ENCODE measurements around the gene CASZ1.

DNA sequence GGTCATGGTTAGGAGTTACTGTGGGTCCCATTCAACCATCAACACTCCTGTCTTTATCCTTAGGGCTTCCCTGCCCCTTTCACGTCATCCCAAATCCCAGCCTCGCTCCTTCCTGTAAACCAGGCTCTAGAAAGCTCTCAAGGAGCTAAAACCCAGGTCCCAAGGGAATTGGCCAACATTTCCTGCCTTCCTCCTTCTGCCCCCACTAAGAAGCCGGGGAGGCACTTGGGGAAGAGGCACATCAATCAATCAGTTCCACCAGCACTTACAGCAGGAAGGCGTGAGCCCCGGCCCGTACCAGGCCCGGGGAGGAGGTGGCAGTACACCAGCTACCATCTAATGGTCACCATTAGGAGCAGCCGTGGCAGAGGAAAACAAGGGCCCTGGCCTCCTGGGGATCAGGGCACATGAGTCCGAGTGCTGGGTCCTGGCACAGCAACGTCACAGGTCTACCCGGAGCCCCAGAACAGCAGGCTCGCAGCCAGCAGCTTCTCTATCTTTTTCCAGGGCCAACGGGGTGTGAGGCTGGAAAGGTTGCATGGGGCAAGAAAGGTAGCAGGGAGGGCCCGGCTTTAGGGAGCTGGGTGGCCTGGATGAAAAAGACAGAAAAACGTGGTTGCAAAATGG lies 108.6 kb downstream of the CASZ1 start:
- TF ChIP-seq EZH2 (IDR thresholded peaks at IDR 0.05; ENCODE audit: insufficient read depth, low read length): no peak
- TF ChIP-seq, protein P1, sequence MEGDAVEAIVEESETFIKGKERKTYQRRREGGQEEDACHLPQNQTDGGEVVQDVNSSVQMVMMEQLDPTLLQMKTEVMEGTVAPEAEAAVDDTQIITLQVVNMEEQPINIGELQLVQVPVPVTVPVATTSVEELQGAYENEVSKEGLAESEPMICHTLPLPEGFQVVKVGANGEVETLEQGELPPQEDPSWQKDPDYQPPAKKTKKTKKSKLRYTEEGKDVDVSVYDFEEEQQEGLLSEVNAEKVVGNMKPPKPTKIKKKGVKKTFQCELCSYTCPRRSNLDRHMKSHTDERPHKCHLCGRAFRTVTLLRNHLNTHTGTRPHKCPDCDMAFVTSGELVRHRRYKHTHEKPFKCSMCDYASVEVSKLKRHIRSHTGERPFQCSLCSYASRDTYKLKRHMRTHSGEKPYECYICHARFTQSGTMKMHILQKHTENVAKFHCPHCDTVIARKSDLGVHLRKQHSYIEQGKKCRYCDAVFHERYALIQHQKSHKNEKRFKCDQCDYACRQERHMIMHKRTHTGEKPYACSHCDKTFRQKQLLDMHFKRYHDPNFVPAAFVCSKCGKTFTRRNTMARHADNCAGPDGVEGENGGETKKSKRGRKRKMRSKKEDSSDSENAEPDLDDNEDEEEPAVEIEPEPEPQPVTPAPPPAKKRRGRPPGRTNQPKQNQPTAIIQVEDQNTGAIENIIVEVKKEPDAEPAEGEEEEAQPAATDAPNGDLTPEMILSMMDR (IDR thresholded peaks at IDR 0.05; ENCODE audit: insufficient read depth, low read depth, low read length): no peak
